HEK293 (cell line): ENCODE measurements around the gene COG8.

Experiments used
- CTCF ChIA-PET: fragments of 350-600 bp; formaldehyde crosslinking; extraction: SDS; loops from one replicate; lab custom pipeline; 2021; ENCODE audit warnings: antibody characterized with exemption; lab: Yijun Ruan, JAX
- POLR2A ChIA-PET: fragments of 300-600 bp; formaldehyde crosslinking; extraction: SDS; loops from one replicate; lab custom pipeline; 2020; ENCODE audit warnings: antibody characterized with exemption, inconsistent platforms; lab: Yijun Ruan, JAX
- H3K27ac ChIP-seq: fragments of 200-500 bp; sonication (Bioruptor generic); 2 replicates; pipeline ENCODE4 v1.5.1; 2014; ENCODE audit warnings: low read depth, low read length, control low read depth, inconsistent platforms; ENCODE audit errors: extremely low read depth
- H3K36me3 ChIP-seq, 2 experiments: fragments of 200-500 bp in 1 of 2; sonication (Bioruptor generic) in 1 of 2; 1 replicate in 1 of 2; 2 replicates in 1 of 2; pipeline ENCODE4 v1.5.1; 2014 to 2017; ENCODE audit warnings: inconsistent platforms in 2 of 2, low read length in 2 of 2; ENCODE audit not compliant: control insufficient read depth in 2 of 2, insufficient read depth in 1 of 2
- H3K4me1 ChIP-seq: fragments of 200-500 bp; sonication (Bioruptor generic); 2 replicates; pipeline ENCODE4 v1.5.1; 2014; ENCODE audit warnings: mild to moderate bottlenecking, low read length, inconsistent platforms; ENCODE audit not compliant: control insufficient read depth, insufficient read depth
- H3K4me3 ChIP-seq: 2 replicates; pipeline ENCODE4 v1.5.1; 2011; ENCODE audit warnings: low read depth, mild to moderate bottlenecking, control low read depth, low read length, moderate library complexity
- H3K9me3 ChIP-seq: fragments of 200-500 bp; sonication (Bioruptor generic); 2 replicates; pipeline ENCODE4 v1.5.1; 2014; ENCODE audit warnings: low read depth, low read length, inconsistent platforms; ENCODE audit not compliant: control insufficient read depth, insufficient read depth
- BCL11A ChIP-seq: fragments of 450-650 bp; formaldehyde crosslinking; IDR thresholded peaks from 2 replicates; pipeline ENCODE4 v1.5.1; 2016; ENCODE audit warnings: low read depth, missing biosample characterization, missing genetic modification characterization
- BCL11B ChIP-seq: fragments of 450-650 bp; formaldehyde crosslinking; IDR thresholded peaks from 2 replicates; pipeline ENCODE4 v1.5.1; 2016; ENCODE audit warnings: low read depth, missing biosample characterization, missing genetic modification characterization
- KLF7 ChIP-seq: fragments of 450-650 bp; formaldehyde crosslinking; IDR thresholded peaks from 2 replicates; pipeline ENCODE4 v1.5.1; 2016; ENCODE audit warnings: missing biosample characterization, missing genetic modification characterization, borderline replicate concordance
- MYNN ChIP-seq: fragments of 450-650 bp; formaldehyde crosslinking; IDR thresholded peaks from 2 replicates; pipeline ENCODE4 v1.5.1; 2016; ENCODE audit warnings: missing biosample characterization, missing genetic modification characterization, borderline replicate concordance
- PRDM1 ChIP-seq: fragments of 450-650 bp; formaldehyde crosslinking; IDR thresholded peaks from 2 replicates; pipeline ENCODE4; 2016; ENCODE audit warnings: missing biosample characterization, missing genetic modification characterization
- RBAK ChIP-seq: fragments of 450-650 bp; formaldehyde crosslinking; IDR thresholded peaks from 2 replicates; pipeline ENCODE4 v1.5.1; 2016; ENCODE audit warnings: missing biosample characterization, missing genetic modification characterization
- SCRT2 ChIP-seq: fragments of 450-650 bp; formaldehyde crosslinking; IDR thresholded peaks from 2 replicates; pipeline ENCODE4 v1.5.1; 2016; ENCODE audit warnings: missing biosample characterization, missing genetic modification characterization
- TSHZ1 ChIP-seq: fragments of 450-650 bp; formaldehyde crosslinking; IDR thresholded peaks from 2 replicates; pipeline ENCODE4 v1.5.1; 2016; ENCODE audit warnings: missing biosample characterization, missing genetic modification characterization, borderline replicate concordance
- ZNF169 ChIP-seq: fragments of 450-650 bp; formaldehyde crosslinking; IDR thresholded peaks from 2 replicates; pipeline ENCODE4 v1.5.1; 2016; ENCODE audit warnings: missing biosample characterization, missing genetic modification characterization
- ZNF23 ChIP-seq: fragments of 450-650 bp; formaldehyde crosslinking; IDR thresholded peaks from 2 replicates; pipeline ENCODE4 v1.5.1; 2016; ENCODE audit warnings: missing biosample characterization, missing genetic modification characterization, borderline replicate concordance
- ZNF26 ChIP-seq: fragments of 450-650 bp; formaldehyde crosslinking; IDR thresholded peaks from 2 replicates; pipeline ENCODE4 v1.5.1; 2016; ENCODE audit warnings: missing biosample characterization, missing genetic modification characterization
- ZNF48 ChIP-seq: fragments of 450-650 bp; formaldehyde crosslinking; IDR thresholded peaks from 2 replicates; pipeline ENCODE4 v1.5.1; 2016; ENCODE audit warnings: missing biosample characterization, missing genetic modification characterization
- ZNF514 ChIP-seq: fragments of 450-650 bp; formaldehyde crosslinking; IDR thresholded peaks from 2 replicates; pipeline ENCODE4 v1.5.1; 2016; ENCODE audit warnings: missing biosample characterization, missing genetic modification characterization
- TF ChIP-seq, protein P1 (sequence below): fragments of 450-650 bp; IDR thresholded peaks from 2 replicates; pipeline ENCODE4 v1.5.1; 2018; ENCODE audit warnings: missing biosample characterization, missing genetic modification characterization

The COG8 gene

GRCh38 chr16:69319826-69320739 lies 19.3 kb downstream of the COG8 start:
- ChIA-PET POLR2A (interaction anchor here (0.5 kb wide), 1 partner anchor 38 kb away, joined by 4 read pairs; no protein-coding TSS in a partner anchor), CTCF (no interaction called here)
- H3K9me3 ChIP-seq, result no peaks in the 10 kb centered on the region
- no peak overlapping the region for H3K4me3 ChIP-seq
- peaks cover 4% of the 10 kb centered on the region; the same call in 1 of the 2 replicates for H3K4me1 ChIP-seq
- TF ChIP-seq KLF7 (tag by site-specific recombination) (no peak), RBAK (tag by site-specific recombination) (no peak), SCRT2 (tag by site-specific recombination) (no peak), ZNF23 (tag by site-specific recombination) (no peak)
- TF ChIP-seq, protein P1, sequence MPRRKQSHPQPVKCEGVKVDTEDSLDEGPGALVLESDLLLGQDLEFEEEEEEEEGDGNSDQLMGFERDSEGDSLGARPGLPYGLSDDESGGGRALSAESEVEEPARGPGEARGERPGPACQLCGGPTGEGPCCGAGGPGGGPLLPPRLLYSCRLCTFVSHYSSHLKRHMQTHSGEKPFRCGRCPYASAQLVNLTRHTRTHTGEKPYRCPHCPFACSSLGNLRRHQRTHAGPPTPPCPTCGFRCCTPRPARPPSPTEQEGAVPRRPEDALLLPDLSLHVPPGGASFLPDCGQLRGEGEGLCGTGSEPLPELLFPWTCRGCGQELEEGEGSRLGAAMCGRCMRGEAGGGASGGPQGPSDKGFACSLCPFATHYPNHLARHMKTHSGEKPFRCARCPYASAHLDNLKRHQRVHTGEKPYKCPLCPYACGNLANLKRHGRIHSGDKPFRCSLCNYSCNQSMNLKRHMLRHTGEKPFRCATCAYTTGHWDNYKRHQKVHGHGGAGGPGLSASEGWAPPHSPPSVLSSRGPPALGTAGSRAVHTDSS (tag by site-specific recombination), result 0 out of 2 replicates have a peak, but pooled peaks have one; percentile 10
- H3K27ac ChIP-seq, result no peak overlapping the region
- H3K36me3 ChIP-seq, result peaks cover 14 to 95% of the 10 kb centered on the region in 2 experiments; a peak in 2 of 3 replicates

DNA sequence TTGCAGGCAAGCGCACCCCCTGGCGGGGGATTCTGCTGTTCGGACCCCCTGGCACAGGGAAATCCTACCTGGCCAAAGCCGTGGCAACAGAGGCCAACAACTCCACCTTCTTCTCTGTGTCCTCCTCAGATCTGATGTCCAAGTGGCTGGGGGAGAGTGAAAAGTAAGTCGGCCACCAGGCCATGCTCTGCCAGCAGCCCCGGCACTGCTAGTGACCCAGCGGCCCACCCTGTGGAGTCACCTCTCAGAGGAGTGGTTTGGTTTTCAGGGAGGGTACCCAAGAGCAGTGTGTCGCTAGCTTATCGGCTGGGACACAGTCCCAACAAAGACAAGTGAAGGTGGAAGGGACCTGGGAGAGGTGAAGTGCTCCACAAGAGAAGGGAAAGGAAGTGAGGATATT lies 20.0 kb downstream of the COG8 start:
- CTCF ChIA-PET, result interaction anchor here (0.6 kb wide), 1 partner anchor 64 kb away, joined by 3 read pairs; no protein-coding TSS in a partner anchor
- Histone ChIP-seq H3K4me1 (peaks cover 2% of the 10 kb centered on the region; the same call in 1 of the 2 replicates), H3K9me3 (no peaks in the 10 kb centered on the region), H3K27ac (no peak overlapping the region), H3K36me3 (peaks cover 17 to 94% of the 10 kb centered on the region in 2 experiments; a peak in 2 of 3 replicates), H3K4me3 (no peak overlapping the region)
- no peak for TF ChIP-seq ZNF48 (tag by site-specific recombination)
- peak; percentile 9; the same call in 1 of the 2 replicates for TF ChIP-seq PRDM1 (tag by site-specific recombination)
- TF ChIP-seq, all 188 proteins: peak for 1
- POLR2A ChIA-PET, result no interaction called here

DNA sequence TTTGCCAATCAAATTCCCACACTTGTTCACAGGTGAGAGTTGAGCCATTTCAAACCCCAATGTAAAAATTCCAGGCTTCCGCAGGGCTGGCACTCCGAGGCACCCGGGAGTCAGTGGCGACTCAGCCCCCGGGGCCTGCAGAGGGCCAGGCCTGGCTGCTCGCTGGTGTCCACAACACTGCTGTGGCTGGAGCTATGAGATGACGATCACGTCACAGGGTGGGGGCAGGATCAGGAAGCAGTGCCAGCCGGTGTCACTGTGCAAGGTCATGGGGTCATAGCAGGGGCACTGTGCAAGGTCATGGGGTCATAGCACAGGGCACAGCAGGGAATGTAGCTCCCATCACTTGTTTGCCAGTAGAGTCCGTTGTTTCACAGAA lies 20.5 kb downstream of the COG8 start:
- ChIA-PET POLR2A (no interaction called here), CTCF (interaction anchor here (0.6 kb wide), 2 partner anchors 65 to 93 kb away, joined by 3 to 5 read pairs; no protein-coding TSS in a partner anchor)
- no peak overlapping the region for H3K4me3 ChIP-seq
- H3K4me1 ChIP-seq, result no peaks in the 10 kb centered on the region
- H3K27ac ChIP-seq, result no peak overlapping the region
- H3K36me3 ChIP-seq, result peaks cover 20 to 94% of the 10 kb centered on the region in 2 experiments; a peak in 2 of 3 replicates
- TF ChIP-seq BCL11B (tag by site-specific recombination), result peak; percentile 18; the same call in 1 of the 2 replicates
- TF ChIP-seq TSHZ1, result no peak
- no peak for TF ChIP-seq ZNF514
- TF ChIP-seq ZNF26 (tag by site-specific recombination), result no peak
- no peak for TF ChIP-seq ZNF169
- no peak for TF ChIP-seq MYNN
- peak; percentile 74; the same call in 1 of the 2 replicates for TF ChIP-seq BCL11A (tag by site-specific recombination)
- H3K9me3 ChIP-seq, result no peaks in the 10 kb centered on the region
